Central memory CD4-positive, alpha-beta T cell (primary cell): ENCODE data around the gene KRT222.

Experiments used
- DNase-seq: peaks from one replicate; pipeline ENCODE4 v3.0.0; 2022
- total RNA-seq, 3 experiments: gene quantifications; one replicate each; lab custom pipeline; 2026; lab: John Stamatoyannopoulos, UW

KRT222 gene
- total RNA-seq = 0 reads per million in 3 experiments

GRCh38 chr17:40664582-40665333 lies at the start of gene KRT222:
Gene KRT222 (minus strand): TSS chr17:40665177. CDS start chr17:40665099, 78 bp downstream.
- DNase-seq = no peak

GRCh38 chr17:40714473-40714872 lies 49.5 kb upstream of the KRT222 start:
- DNase-seq = no peak

GRCh38 chr17:40707745-40708144 lies 42.8 kb upstream of the KRT222 start:
- DNase-seq = no peak

- no peak for DNase-seq
Observed at GRCh38 chr17:40705584-40705983, 40.6 kb upstream of the KRT222 start.

- DNase-seq = no peak
Observed at GRCh38 chr17:40703652-40704051, 38.7 kb upstream of the KRT222 start, which contains the start of gene KRT24. Gene KRT24 (minus strand): TSS chr17:40703752. CDS start chr17:40703693, 59 bp downstream.

- no peak for DNase-seq
Observed at GRCh38 chr17:40702271-40702670, 37.3 kb upstream of the KRT222 start.

GRCh38 chr17:40699853-40700252 lies 34.9 kb upstream of the KRT222 start:
- no peak for DNase-seq

GRCh38 chr17:40699371-40699770 lies 34.4 kb upstream of the KRT222 start:
- no peak for DNase-seq

GRCh38 chr17:40697297-40697696 lies 32.3 kb upstream of the KRT222 start:
- DNase-seq = no peak

- no peak for DNase-seq
Observed at GRCh38 chr17:40696651-40697072, 31.7 kb upstream of the KRT222 start.

GRCh38 chr17:40695874-40696472 lies 31.0 kb upstream of the KRT222 start:
- no peak for DNase-seq

- DNase-seq = no peak
Observed at GRCh38 chr17:40694584-40694983, 29.6 kb upstream of the KRT222 start.

- DNase-seq = no peak
Observed at GRCh38 chr17:40687106-40687505, 22.1 kb upstream of the KRT222 start.

- no peak for DNase-seq
Observed at GRCh38 chr17:40686192-40686591, 21.2 kb upstream of the KRT222 start.

- DNase-seq = no peak
Observed at GRCh38 chr17:40680998-40681397, 16.0 kb upstream of the KRT222 start.

- no peak for DNase-seq
Observed at GRCh38 chr17:40679523-40679907, 14.5 kb upstream of the KRT222 start.

GRCh38 chr17:40678902-40679522 lies 14.0 kb upstream of the KRT222 start:
- DNase-seq = no peak

GRCh38 chr17:40675905-40676304 lies 10.9 kb upstream of the KRT222 start:
- no peak for DNase-seq

- DNase-seq = no peak
Observed at GRCh38 chr17:40672654-40673053, 7.7 kb upstream of the KRT222 start.

GRCh38 chr17:40671282-40671681 lies 6.3 kb upstream of the KRT222 start:
- DNase-seq = no peak

GRCh38 chr17:40666331-40666730 lies 1.4 kb upstream of the KRT222 start:
- no peak for DNase-seq

GRCh38 chr17:40663252-40663651 lies 1.7 kb downstream of the KRT222 start:
- no peak for DNase-seq

- no peak for DNase-seq
Observed at GRCh38 chr17:40659911-40660310, 5.1 kb downstream of the KRT222 start.

- DNase-seq = no peak
Observed at GRCh38 chr17:40658396-40658795, 6.6 kb downstream of the KRT222 start.
